Measurements from ENCODE around the gene USH2A.

USH2A gene

GRCh38 chr1:215844777-215845176 lies 578.5 kb downstream of the USH2A start:
- no peak for TF ChIP-seq ZNF274 (IDR thresholded peaks at IDR 0.05; ENCODE audit: low read depth, low read length)
- no peak overlapping the region for H3K4me3 ChIP-seq (ENCODE audit: low read length)

GRCh38 chr1:215844266-215844665 lies 579.0 kb downstream of the USH2A start:
- no peak for TF ChIP-seq ZNF274 (IDR thresholded peaks at IDR 0.05; ENCODE audit: low read depth, low read length)
- no peak overlapping the region for H3K4me3 ChIP-seq (ENCODE audit: low read length)

DNA sequence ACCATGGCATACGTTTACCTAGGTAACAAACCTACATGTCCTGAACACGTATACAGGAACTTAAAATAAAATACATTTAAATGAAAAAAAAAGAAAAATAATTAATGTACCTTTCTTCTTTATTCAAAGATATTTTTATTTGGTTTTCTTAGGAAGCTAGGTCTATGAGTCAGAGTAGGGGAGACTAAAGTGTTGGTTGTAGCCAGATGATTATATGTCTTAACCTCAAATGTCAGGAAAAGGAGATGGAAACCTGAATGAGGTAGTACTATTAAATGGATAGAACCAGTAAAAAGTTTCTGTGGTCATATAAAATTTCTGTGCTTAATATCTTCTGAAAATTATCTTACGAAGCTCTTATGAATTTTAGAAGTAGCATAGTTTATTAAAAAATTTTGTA lies 580.3 kb downstream of the USH2A start:
- TF ChIP-seq ZNF274 (IDR thresholded peaks at IDR 0.05; ENCODE audit: low read depth, low read length), result no peak
- H3K4me3 ChIP-seq (ENCODE audit: low read length), result no peak overlapping the region

- TF ChIP-seq ZNF274 (IDR thresholded peaks at IDR 0.05; ENCODE audit: low read depth, low read length), result no peak
- H3K4me3 ChIP-seq (ENCODE audit: low read length), result no peak overlapping the region
These were observed 587.3 kb downstream of the USH2A start for GRCh38 chr1:215835951-215836350.

DNA sequence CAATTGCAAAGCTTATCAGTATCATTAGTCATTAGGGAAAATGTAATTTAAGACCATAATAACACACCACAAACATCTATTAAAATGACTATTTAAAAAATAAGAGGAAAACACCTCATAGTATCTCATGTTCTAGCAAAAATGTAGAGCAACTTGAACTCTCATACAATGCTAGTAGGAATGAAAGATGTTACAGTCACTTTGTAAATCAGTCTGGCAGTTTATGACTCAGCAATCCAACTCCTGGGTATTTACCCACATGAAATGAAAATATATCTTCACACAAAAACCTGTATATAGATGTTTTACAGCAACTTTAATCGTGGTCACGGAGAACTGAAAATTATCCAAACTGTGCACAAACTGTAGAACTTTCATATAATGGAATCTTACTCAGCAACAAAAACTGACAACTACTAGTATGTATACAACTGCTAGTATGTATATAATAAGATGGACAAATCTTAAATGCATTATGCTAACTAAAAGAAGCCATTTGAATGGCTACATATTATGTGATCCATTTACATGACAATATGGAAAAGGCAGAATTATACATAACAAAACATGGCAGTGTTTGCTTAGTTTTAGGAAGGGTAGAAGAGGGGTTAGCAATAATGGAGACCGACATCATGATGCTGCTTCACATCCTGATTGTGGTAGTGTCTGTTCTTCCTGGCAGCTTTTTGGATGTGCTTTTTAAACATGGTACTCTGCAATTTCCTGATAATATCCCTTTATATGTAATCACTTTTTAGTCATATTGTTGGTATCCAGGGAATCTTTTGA lies 589.1 kb downstream of the USH2A start:
- TF ChIP-seq ZNF274 (IDR thresholded peaks at IDR 0.05; ENCODE audit: low read depth, low read length), result no peak
- no peak overlapping the region for H3K4me3 ChIP-seq (ENCODE audit: low read length)

- no peak overlapping the region for H3K4me3 ChIP-seq (ENCODE audit: low read length)
- TF ChIP-seq ZNF274 (IDR thresholded peaks at IDR 0.05; ENCODE audit: low read depth, low read length), result no peak
These were observed 592.9 kb downstream of the USH2A start for GRCh38 chr1:215830226-215830810.

GRCh38 chr1:215825056-215825455 lies 598.2 kb downstream of the USH2A start:
- TF ChIP-seq ZNF274 (IDR thresholded peaks at IDR 0.05; ENCODE audit: low read depth, low read length), result no peak
- H3K4me3 ChIP-seq (ENCODE audit: low read length), result no peak overlapping the region

DNA sequence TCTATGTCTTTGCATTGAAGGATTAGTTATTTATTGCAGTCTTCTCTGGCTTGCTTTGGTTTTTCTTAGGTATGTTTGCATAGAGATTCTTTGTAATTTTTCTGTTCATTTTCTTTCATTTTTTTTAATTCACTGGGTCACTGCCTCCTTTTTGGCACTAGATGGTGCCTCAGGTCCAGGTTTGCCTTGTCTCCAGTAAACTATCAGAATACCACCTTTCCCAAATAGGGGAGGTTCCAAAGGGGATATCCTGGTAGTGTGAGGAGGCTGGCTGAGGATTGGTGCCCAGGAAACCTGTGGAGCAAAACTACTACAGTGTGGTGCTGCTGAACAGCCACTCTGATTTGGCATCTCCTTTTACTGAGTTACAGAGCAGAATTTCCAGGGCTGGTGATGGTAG lies 599.0 kb downstream of the USH2A start:
- no peak overlapping the region for H3K4me3 ChIP-seq (ENCODE audit: low read length)
- TF ChIP-seq ZNF274 (IDR thresholded peaks at IDR 0.05; ENCODE audit: low read depth, low read length), result no peak

GRCh38 chr1:215819114-215819513 lies 604.1 kb downstream of the USH2A start:
- no peak overlapping the region for H3K4me3 ChIP-seq (ENCODE audit: low read length)
- TF ChIP-seq ZNF274 (IDR thresholded peaks at IDR 0.05; ENCODE audit: low read depth, low read length), result no peak

GRCh38 chr1:215807911-215808436 lies 615.3 kb downstream of the USH2A start:
- no peak overlapping the region for H3K4me3 ChIP-seq (ENCODE audit: low read length)
- TF ChIP-seq ZNF274 (IDR thresholded peaks at IDR 0.05; ENCODE audit: low read depth, low read length), result no peak

DNA sequence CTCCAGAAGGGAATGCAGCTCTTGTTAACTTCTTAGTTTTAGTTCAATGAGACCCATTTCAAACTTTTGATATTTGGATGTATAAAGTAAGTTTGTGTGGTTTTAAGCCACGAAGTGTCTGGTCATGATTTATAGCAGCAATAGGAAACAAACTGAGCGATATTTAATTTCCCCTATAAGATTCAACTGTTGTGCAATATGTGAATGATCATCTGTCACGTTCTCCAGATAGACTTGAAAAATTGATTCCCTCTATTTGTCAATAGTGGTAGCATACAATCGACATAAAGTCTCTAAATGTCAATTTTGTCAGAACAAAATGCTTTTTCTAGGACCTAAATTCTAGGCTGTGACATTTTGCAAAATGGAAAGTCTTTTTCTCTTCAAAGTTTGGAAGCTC lies 616.0 kb downstream of the USH2A start:
- TF ChIP-seq ZNF274 (IDR thresholded peaks at IDR 0.05; ENCODE audit: low read depth, low read length), result no peak
- H3K4me3 ChIP-seq (ENCODE audit: low read length), result no peak overlapping the region

DNA sequence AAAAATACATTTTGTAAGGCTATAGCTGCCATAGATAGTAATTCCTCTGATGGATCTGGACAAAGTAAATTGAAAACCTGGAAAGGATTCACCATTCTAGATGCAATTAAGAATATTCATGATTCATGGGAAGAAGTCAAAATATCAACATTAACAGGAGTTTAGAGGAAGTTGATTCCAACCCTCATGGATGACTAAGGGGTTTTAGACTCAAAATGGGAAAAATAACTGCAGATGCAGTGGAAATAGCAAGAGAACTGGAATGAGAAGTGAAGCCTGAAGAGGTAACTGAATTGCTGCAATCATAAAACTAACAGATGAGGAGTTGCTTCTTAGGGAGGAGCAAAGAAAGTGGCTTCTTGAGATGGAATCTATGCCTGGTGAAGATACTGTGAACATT lies 625.4 kb downstream of the USH2A start:
- TF ChIP-seq ZNF274 (IDR thresholded peaks at IDR 0.05; ENCODE audit: low read depth, low read length), result no peak
- H3K4me3 ChIP-seq (ENCODE audit: low read length), result no peak overlapping the region

DNA sequence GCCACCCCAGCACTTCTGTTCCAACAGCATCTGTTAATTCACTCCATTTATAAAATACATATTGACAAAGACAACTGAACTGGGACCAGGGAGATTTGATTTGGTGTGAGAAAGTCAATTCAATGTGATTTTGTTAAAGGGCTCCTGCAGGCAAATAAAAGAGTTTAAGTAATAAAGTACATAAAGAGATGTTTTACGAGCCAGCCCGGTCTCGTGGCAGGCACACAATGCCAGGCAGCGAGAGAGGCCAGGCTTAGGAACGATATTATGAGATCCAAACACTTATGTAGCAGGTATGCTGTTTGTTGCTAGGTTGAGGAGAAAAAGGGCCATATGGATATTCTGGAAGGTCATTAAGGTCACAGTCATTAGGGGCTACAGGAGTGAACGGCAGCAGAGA lies 629.1 kb downstream of the USH2A start:
- no peak overlapping the region for H3K4me3 ChIP-seq (ENCODE audit: low read length)
- no peak for TF ChIP-seq ZNF274 (IDR thresholded peaks at IDR 0.05; ENCODE audit: low read depth, low read length)

DNA sequence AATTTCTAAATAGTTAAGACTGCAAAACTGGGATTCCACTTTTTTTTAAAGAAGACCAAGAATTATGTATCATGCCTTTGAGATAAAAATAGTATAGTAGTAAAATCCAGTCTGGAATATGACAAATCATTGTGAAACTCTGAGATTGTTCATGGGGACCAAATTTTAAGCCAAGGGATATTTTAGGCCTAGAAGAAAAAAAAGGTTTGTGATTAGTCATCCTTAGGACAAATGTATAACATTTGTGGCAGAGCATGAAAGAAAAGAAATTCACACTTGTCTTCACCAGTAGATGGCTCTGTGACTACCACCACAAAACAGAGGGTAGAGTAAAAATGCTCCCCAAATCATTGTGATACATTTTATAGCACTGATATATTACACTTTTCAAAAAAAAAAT lies 630.1 kb downstream of the USH2A start:
- no peak overlapping the region for H3K4me3 ChIP-seq (ENCODE audit: low read length)
- no peak for TF ChIP-seq ZNF274 (IDR thresholded peaks at IDR 0.05; ENCODE audit: low read depth, low read length)

DNA sequence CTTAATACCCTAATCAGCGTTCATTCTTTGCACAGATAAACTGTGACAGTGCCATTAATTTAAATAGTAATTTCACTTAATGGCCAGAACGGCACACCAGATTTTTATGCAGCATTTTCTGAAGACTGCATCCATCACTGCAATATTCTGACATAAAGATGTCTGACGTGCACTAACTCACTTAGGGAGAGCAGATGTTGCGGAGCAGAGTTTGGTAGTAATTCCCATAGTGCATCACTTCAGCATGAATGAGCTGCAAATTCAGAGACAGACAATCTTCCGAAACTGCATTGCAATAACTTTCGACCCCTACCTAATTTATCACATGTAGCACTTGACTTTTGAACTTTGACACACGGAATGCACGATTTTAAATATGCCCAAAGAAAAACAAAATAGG lies 630.8 kb downstream of the USH2A start:
- no peak for TF ChIP-seq ZNF274 (IDR thresholded peaks at IDR 0.05; ENCODE audit: low read depth, low read length)
- H3K4me3 ChIP-seq (ENCODE audit: low read length), result no peak overlapping the region

Measured in GM08714 (cell line).